AG09309 (cell line): ENCODE data around the gene CEP85L.
A peak's percentile ranks its signal among the peaks of the same experiment; 100 is the strongest.

ENCODE experiments used
- DNase-seq: peaks from one replicate; pipeline ENCODE4 v3.0.0-alpha.2; 2010; ENCODE audit warnings: low read depth
- H3K4me3 ChIP-seq: 2 replicates; pipeline ENCODE4 v1.5.1; 2011; ENCODE audit warnings: mild to moderate bottlenecking, low read depth, low read length, moderate library complexity; ENCODE audit not compliant: control insufficient read depth
- CTCF ChIP-seq: IDR thresholded peaks from 2 replicates; pipeline ENCODE4 v1.5.1; 2011; ENCODE audit warnings: mild to moderate bottlenecking, low read depth, low read length, inconsistent platforms; ENCODE audit not compliant: insufficient read depth, control insufficient read depth; ENCODE audit errors: missing control alignments

CEP85L gene

GRCh38 chr6:118551063-118552053 lies 100.0 kb downstream of the CEP85L start:
- TF ChIP-seq CTCF = peak; percentile 67
- H3K4me3 ChIP-seq = no peak overlapping the region
- peak; percentile 45 for DNase-seq

- H3K4me3 ChIP-seq = no peak overlapping the region
- TF ChIP-seq CTCF = no peak
- DNase-seq = no peak
Observed at GRCh38 chr6:118548613-118549012, 102.8 kb downstream of the CEP85L start.

GRCh38 chr6:118548136-118548535 lies 103.3 kb downstream of the CEP85L start, which contains the start of gene PLN:
PLN (plus strand) TSS chr6:118548296; CDS start chr6:118558922, 10,626 bp downstream.
- no peak for DNase-seq
- TF ChIP-seq CTCF = no peak
- no peak within 1 kb of the TSS for H3K4me3 ChIP-seq

GRCh38 chr6:118546880-118547218 lies 104.5 kb downstream of the CEP85L start:
- TF ChIP-seq CTCF = no peak
- no peak overlapping the region for H3K4me3 ChIP-seq

GRCh38 chr6:118546164-118546879 lies 105.1 kb downstream of the CEP85L start:
- TF ChIP-seq CTCF = no peak
- DNase-seq = no peak
- H3K4me3 ChIP-seq = no peak overlapping the region

More at GRCh38 chr6:118546880-118547218, 104.5 kb downstream of the CEP85L start:
- DNase-seq = no peak

- H3K4me3 ChIP-seq = no peak overlapping the region
- DNase-seq = no peak
- no peak for TF ChIP-seq CTCF
Observed at GRCh38 chr6:118544105-118544504, 107.3 kb downstream of the CEP85L start.
